ENCODE measurements around the gene RBM20.

- no peak for TF ChIP-seq CTCF (IDR thresholded peaks at IDR 0.05)
- TF ChIP-seq POLR2A (IDR thresholded peaks at IDR 0.05): no peak
These were observed 54.2 kb downstream of the RBM20 start for GRCh38 chr10:110698340-110698739.

All from adrenal gland (tissue), 5 donors.